ENCODE measurements around the gene KIF26A. TPM values are rescaled to one million over a fixed set of nuclear protein-coding genes. Genes with fewer than 3 reads are reported as not detected.

The KIF26A gene
- total and polyA plus RNA-seq, 2 of the 13 experiments (the other 11 are each of a cell fraction or from before 2014, with no cell fraction given) = not detected

GRCh38 chr14:104177411-104177810, 39.0 kb downstream of the KIF26A start:
- Histone ChIP-seq H2AFZ (ENCODE audit: low read length) (no peak overlapping the region), H4K20me1 (ENCODE audit: insufficient read depth, low read length) (no peaks in the 10 kb centered on the region), H3K4me1 (ENCODE audit: insufficient read depth, low read length) (no peaks in the 10 kb centered on the region), H3K36me3 (replicated peaks in 1 of 2; ENCODE audit: control insufficient read depth in 1 of 2, insufficient read depth in 2 of 2, low read length in 2 of 2) (no peaks in the 10 kb centered on the region), H3K4me2 (ENCODE audit: low read depth, low read length) (no peak overlapping the region), H3K79me2 (ENCODE audit: insufficient read depth, low read length) (no peaks in the 10 kb centered on the region), H3K9me3 (ENCODE audit: low read length) (no peaks in the 10 kb centered on the region), H3K4me3 (replicated peaks in 1 of 3; ENCODE audit: insufficient read depth in 1 of 3, low read depth in 2 of 3, low read length in 3 of 3) (no peak overlapping the region), H3K27ac (ENCODE audit: extremely low read length, insufficient read depth, low read length) (no peak overlapping the region), H3K9ac (ENCODE audit: insufficient read depth, low read depth, low read length) (no peak overlapping the region), H3K27me3 (ENCODE audit: control insufficient read depth in 1 of 2, insufficient read depth in 2 of 2, low read length in 2 of 2) (peaks cover 30 to 63% of the 10 kb centered on the region in 2 experiments; a peak in 4 of 5 replicates)
- 69% methylated on average over 3 of the region's 38 CpGs for WGBS (ENCODE audit: low lambda C conversion rate)
- BruUV-seq (replicated peaks) = no TSS peak
- intact Hi-C loops (cut with micrococcal nuclease; ENCODE audit: unreplicated experiment) = no loop called here
- ATAC-seq = peak; percentile 13; the same call in 2 of the 3 replicates
- TF ChIP-seq ZNF792 (CRISPR knock-in tag; IDR thresholded peaks at IDR 0.05) (no peak), POLR2AphosphoS2 (IDR thresholded peaks at IDR 0.05; ENCODE audit: low read depth, low read length) (no peak)
- no peak for DNase-seq (ENCODE audit: low spot score)
- FAIRE-seq = no peak
- in situ Hi-C loops (cut with HindIII; ENCODE audit: extremely low pct_ligation_motif_present, low pct_unique_long_range_greater_than_20kb) = no loop called here
- CTCF ChIA-PET (ENCODE audit: low intra/inter-chr PET ratio, low total read pairs) = no interaction called here
- POLR2A ChIA-PET = no interaction called here

DNA sequence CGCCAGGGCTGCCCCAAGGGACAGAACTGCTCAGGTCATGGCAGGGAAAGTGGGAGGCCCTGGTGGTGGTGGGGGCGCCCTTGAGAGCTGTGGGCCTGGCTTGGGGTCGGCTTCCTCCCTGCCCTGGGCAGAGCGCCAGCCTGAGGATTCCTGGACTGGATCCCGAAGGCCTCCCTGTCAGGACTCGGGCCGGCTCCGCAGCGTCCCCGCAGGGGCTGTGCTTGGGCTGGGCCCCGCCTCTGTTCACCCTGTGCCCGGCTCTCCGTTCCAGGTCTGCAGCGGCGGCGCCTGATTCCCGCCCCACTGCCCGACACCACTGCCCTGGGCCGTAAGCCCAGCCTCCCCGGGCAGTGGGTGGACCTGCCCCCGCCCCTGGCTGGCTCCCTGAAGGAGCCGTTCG, 39.9 kb downstream of the KIF26A start:
- H2AFZ ChIP-seq (ENCODE audit: low read length) = no peak overlapping the region
- no peaks in the 10 kb centered on the region for H3K4me1 ChIP-seq (ENCODE audit: insufficient read depth, low read length)
- intact Hi-C loops (cut with micrococcal nuclease; ENCODE audit: unreplicated experiment) (no loop called here), in situ Hi-C loops (cut with HindIII; ENCODE audit: extremely low pct_ligation_motif_present, low pct_unique_long_range_greater_than_20kb) (no loop called here)
- H4K20me1 ChIP-seq (ENCODE audit: insufficient read depth, low read length) = no peaks in the 10 kb centered on the region
- H3K9me3 ChIP-seq (ENCODE audit: low read length) = no peaks in the 10 kb centered on the region
- H3K36me3 ChIP-seq (replicated peaks in 1 of 2; ENCODE audit: control insufficient read depth in 1 of 2, insufficient read depth in 2 of 2, low read length in 2 of 2) = no peaks in the 10 kb centered on the region
- no TSS peak for BruUV-seq (replicated peaks)
- CTCF ChIA-PET (ENCODE audit: low intra/inter-chr PET ratio, low total read pairs) = no interaction called here
- no peak overlapping the region for H3K27ac ChIP-seq (ENCODE audit: extremely low read length, insufficient read depth, low read length)
- H3K27me3 ChIP-seq (ENCODE audit: control insufficient read depth in 1 of 2, insufficient read depth in 2 of 2, low read length in 2 of 2) = peaks cover 27 to 54% of the 10 kb centered on the region in 2 experiments; a peak in 4 of 5 replicates
- ATAC-seq (peak; percentile 20), DNase-seq (ENCODE audit: low spot score) (no peak), FAIRE-seq (no peak)
- no peak overlapping the region for H3K4me3 ChIP-seq (replicated peaks in 1 of 3; ENCODE audit: insufficient read depth in 1 of 3, low read depth in 2 of 3, low read length in 3 of 3)
- 40% methylated on average over 1 of the region's 23 CpGs for WGBS (ENCODE audit: low lambda C conversion rate)
- no peak overlapping the region for H3K9ac ChIP-seq (ENCODE audit: insufficient read depth, low read depth, low read length)
- no peaks in the 10 kb centered on the region for H3K79me2 ChIP-seq (ENCODE audit: insufficient read depth, low read length)
- POLR2A ChIA-PET = no interaction called here
- H3K4me2 ChIP-seq (ENCODE audit: low read depth, low read length) = no peak overlapping the region
- no peak for TF ChIP-seq MXI1 (IDR thresholded peaks at IDR 0.05; ENCODE audit: borderline replicate concordance, low read depth, low read length)
- no peak for TF ChIP-seq ZNF646 (CRISPR knock-in tag; IDR thresholded peaks at IDR 0.05)
- TF ChIP-seq MED1 (CRISPR knock-in tag; IDR thresholded peaks at IDR 0.05) = no peak
- TF ChIP-seq RBM22 (optimal IDR thresholded peaks at IDR 0.05; ENCODE audit: low read length) = no peak
- TF ChIP-seq, protein P1, sequence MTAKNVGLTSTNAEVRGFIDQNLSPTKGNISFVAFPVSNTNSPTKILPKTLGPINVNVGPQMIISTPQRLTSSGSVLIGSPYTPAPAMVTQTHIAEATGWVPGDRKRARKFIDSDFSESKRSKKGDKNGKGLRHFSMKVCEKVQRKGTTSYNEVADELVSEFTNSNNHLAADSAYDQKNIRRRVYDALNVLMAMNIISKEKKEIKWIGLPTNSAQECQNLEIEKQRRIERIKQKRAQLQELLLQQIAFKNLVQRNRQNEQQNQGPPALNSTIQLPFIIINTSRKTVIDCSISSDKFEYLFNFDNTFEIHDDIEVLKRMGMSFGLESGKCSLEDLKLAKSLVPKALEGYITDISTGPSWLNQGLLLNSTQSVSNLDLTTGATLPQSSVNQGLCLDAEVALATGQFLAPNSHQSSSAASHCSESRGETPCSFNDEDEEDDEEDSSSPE (CRISPR knock-in tag; IDR thresholded peaks at IDR 0.05) = no peak
- no peak for TF ChIP-seq RFX5 (IDR thresholded peaks at IDR 0.05; ENCODE audit: low read depth, low read length)
- TF ChIP-seq MATR3 (CRISPR knock-in tag; IDR thresholded peaks at IDR 0.05) = no peak
- TF ChIP-seq SKIL (CRISPR knock-in tag; IDR thresholded peaks at IDR 0.05; ENCODE audit: borderline replicate concordance) = no peak

All from HepG2 (cell line).